MM.1S (cell line): Measurements from ENCODE around the gene HSPB7.

Source experiments
- CTCF ChIP-seq: fragments of 300-600 bp; sonication (generic); IDR thresholded peaks from 2 replicates; pipeline ENCODE4 v1.5.1; 2016; ENCODE audit warnings: antibody characterized with exemption, low read length, mixed read lengths
- EZH2phosphoT487 ChIP-seq: fragments of 300-600 bp; sonication (generic); IDR thresholded peaks from 2 replicates; pipeline ENCODE4 v1.6.1; 2018; ENCODE audit warnings: antibody characterized with exemption, low read length

GRCh38 chr1:16041200-16041599, 23.4 kb upstream of the HSPB7 start:
- TF ChIP-seq CTCF: no peak
- no peak for TF ChIP-seq EZH2phosphoT487
